Heart left ventricle (tissue), 16 donors: ENCODE results near the gene TOPBP1. TPM values are rescaled to one million over a fixed set of nuclear protein-coding genes. Genes with fewer than 3 reads are reported as not detected.

Experiments used
- ATAC-seq, 4 donors: fragments of 200-7000 bp; cut with Tn5 transposase; one replicate each; pipeline ENCODE4 v1.9.1; 2020 to 2022; ENCODE audit warnings: moderate library complexity in 4 of 4, mild to moderate bottlenecking in 3 of 4, moderate number of reproducible peaks in 1 of 4
- DNase-seq, 5 donors: peaks; one replicate each; pipeline ENCODE4 v3.0.0-alpha.2; 2020
- H3K27ac ChIP-seq, 12 donors: fragments of 200-600 bp; sonication (generic) in 4 of 12; one replicate each; pipeline versions ENCODE4 v1.5.0 to v1.8.0; 2016 to 2022; ENCODE audit warnings: mild to moderate bottlenecking in 2 of 12
- H3K27me3 ChIP-seq, 9 donors: fragments of 200-600 bp; sonication (generic) in 2 of 9; one replicate each; pipeline versions ENCODE4 v1.5.1 to v1.8.0; 2016 to 2022; ENCODE audit warnings: mild to moderate bottlenecking in 3 of 9
- H3K36me3 ChIP-seq, 9 donors: fragments of 200-600 bp; sonication (generic) in 2 of 9; one replicate each; pipeline versions ENCODE4 v1.5.0 to v1.8.0; 2018 to 2022; ENCODE audit warnings: mild to moderate bottlenecking in 2 of 9
- H3K4me1 ChIP-seq, 12 donors: fragments of 200-600 bp; sonication (generic) in 4 of 12; one replicate each; pipeline versions ENCODE4 v1.5.0 to v1.8.0; 2016 to 2022; ENCODE audit warnings: mild to moderate bottlenecking in 3 of 12
- H3K4me3 ChIP-seq, 12 donors: fragments of 200-600 bp; sonication (generic) in 4 of 12; one replicate each; pipeline versions ENCODE4 v1.5.0 to v1.8.0; 2017 to 2022; ENCODE audit warnings: mild to moderate bottlenecking in 9 of 12, moderate library complexity in 4 of 12
- H3K9me3 ChIP-seq, 12 donors: fragments of 200-600 bp; sonication (generic) in 4 of 12; one replicate each; pipeline versions ENCODE4 v1.5.0 to v1.8.0; 2016 to 2022; ENCODE audit warnings: mild to moderate bottlenecking in 1 of 12
- POLR2A ChIP-seq, 2 donors: fragments of 450-650 bp; IDR thresholded peaks; one replicate each; pipeline ENCODE4 v1.6.1; 2017; ENCODE audit warnings: antibody characterized with exemption in 2 of 2, mild to moderate bottlenecking in 2 of 2, moderate library complexity in 2 of 2
- WGBS, 4 donors: extraction: QIAGEN DNeasy Blood & Tissue Kit in 2 of 4; methylation state at CpG; one replicate each; pipeline versions ENCODE4 v1.1.5 to v1.1.7; 2013 to 2018; 5-methylcytosine and 5-hydroxymethylcytosine counted together
- intact Hi-C, 10 donors: fragments of 100-400 bp; cut with DNase I; formaldehyde crosslinking; loops; one replicate each; pipeline versions ENCODE4 v1.11.1 to v1.14.2; 2022
- polyA plus RNA-seq, 2 donors: library from polyadenylated mRNA; stranded (reverse); fragments of 200-250 nt; gene quantifications; one replicate each; pipeline ENCODE4 v1.2.3, GENCODE V29; 2013
- total RNA-seq, 9 donors: library from RNA; depleted of rRNA in 2 of 9; stranded (reverse); fragments of >200 nt in 2 of 9; fragmentation: NEBNext Ultra II Directional in 3 of 9; extraction: Animal tissue kit (Norgen Biotek cat#: 25700) in 3 of 9; gene quantifications; one replicate each; pipeline versions ENCODE4 v1.1.0 to v1.2.4, GENCODE V29; 2016 to 2023
- TF ChIP-seq, protein P1 (sequence below), 12 donors: fragments of 200-600 bp; sonication (generic) in 4 of 12; IDR thresholded peaks; one replicate each; pipeline versions ENCODE4 v1.5.0 to v1.8.0; 2018 to 2022; ENCODE audit warnings: antibody characterized with exemption in 12 of 12, mild to moderate bottlenecking in 5 of 12
- donor health status: ischemic (EF 13 %, LVEDD 7.1; RV severe dilation, severe dysfunction).
- donor health status: healthy with polysubstance abuse.
- donor health status: DM: no; HTN: yes; CAD: no.
- donor health status: DM: no; HTN: no; CAD: no.
- donor health status: ischemic (EF 25% LVEDD 6.9; RV normal size, moderate dysfunction).
- donor health status: ischemic (EF 25% LVEDD 5.7; RV mildly dilated, moderate dysfunction).
- donor health status: healthy.
- donor health status: DM: yes; HTN: yes; CAD: no.
- donor health status: ischemic (EF 35%, LVEDD 5.7; RV mildly dilated, moderate dysfunction).
- donor health status: nonischemic (EF 11% LVEDD 7.7; RV severe dilation, severe dysfunction).
- donor health status: DM: yes; HTN: yes; CAD: no.
- donor health status: PGD.
- donor health status: ischemic (EF 29% LVEDD 5.4; RV normal size, mild dysfunction).
- donor health status: nonischemic (EF 23%, LVEDD 6.1; RV moderate dilation, normal function).

The TOPBP1 gene
- total and polyA plus RNA-seq, 11 donors, result 2.6 to 18.3 (median 11.7) TPM

- 81 to 87% (median 83%) methylated on average over 3 of the region's 3 CpGs for WGBS, 4 donors
- intact Hi-C loops, result no loop called here
- DNase-seq, result no peak
- no peak for ATAC-seq
- H3K36me3 ChIP-seq, result no peaks in the 10 kb centered on the region
- no peaks in the 10 kb centered on the region for H3K27me3 ChIP-seq
- TF ChIP-seq POLR2A (IDR thresholded peaks at IDR 0.05), result no peak
- TF ChIP-seq, protein P1, sequence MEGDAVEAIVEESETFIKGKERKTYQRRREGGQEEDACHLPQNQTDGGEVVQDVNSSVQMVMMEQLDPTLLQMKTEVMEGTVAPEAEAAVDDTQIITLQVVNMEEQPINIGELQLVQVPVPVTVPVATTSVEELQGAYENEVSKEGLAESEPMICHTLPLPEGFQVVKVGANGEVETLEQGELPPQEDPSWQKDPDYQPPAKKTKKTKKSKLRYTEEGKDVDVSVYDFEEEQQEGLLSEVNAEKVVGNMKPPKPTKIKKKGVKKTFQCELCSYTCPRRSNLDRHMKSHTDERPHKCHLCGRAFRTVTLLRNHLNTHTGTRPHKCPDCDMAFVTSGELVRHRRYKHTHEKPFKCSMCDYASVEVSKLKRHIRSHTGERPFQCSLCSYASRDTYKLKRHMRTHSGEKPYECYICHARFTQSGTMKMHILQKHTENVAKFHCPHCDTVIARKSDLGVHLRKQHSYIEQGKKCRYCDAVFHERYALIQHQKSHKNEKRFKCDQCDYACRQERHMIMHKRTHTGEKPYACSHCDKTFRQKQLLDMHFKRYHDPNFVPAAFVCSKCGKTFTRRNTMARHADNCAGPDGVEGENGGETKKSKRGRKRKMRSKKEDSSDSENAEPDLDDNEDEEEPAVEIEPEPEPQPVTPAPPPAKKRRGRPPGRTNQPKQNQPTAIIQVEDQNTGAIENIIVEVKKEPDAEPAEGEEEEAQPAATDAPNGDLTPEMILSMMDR (IDR thresholded peaks at IDR 0.05), result no peak
- no peak overlapping the region for H3K27ac ChIP-seq
- H3K4me3 ChIP-seq, result no peak overlapping the region
- H3K9me3 ChIP-seq, result peaks cover 0 to 3% (median 0%) of the 10 kb centered on the region in 12 donors
- H3K4me1 ChIP-seq, result no peaks in the 10 kb centered on the region
Observed at GRCh38 chr3:133699903-133700302, 38.2 kb upstream of the TOPBP1 start.

DNA sequence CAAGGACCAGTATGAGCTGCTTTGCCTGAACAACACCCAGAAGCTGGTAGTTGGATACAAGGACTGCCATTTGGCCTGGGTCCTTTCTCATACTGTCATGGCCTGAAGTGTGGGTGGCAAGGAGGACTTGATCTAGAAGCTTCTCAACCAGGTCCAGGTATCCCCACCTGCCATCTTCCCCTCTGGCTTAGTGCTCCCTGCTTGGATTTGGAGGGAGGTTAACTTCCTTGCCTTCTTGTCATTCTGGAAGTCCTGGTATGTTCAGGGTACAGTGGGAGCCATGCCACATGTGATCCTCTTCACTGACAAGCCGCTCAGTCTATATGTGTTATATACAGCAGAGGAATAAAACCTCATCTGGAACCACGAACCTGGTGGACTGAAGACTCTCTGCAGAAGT, 37.7 kb upstream of the TOPBP1 start:
- peaks cover 0 to 3% (median 0%) of the 10 kb centered on the region in 12 donors for H3K9me3 ChIP-seq
- DNase-seq (no peak), ATAC-seq (no peak)
- no peak for TF ChIP-seq POLR2A (IDR thresholded peaks at IDR 0.05)
- TF ChIP-seq, protein P1 (IDR thresholded peaks at IDR 0.05), result no peak
- intact Hi-C loops, result no loop called here
- no peak overlapping the region for H3K27ac ChIP-seq
- H3K4me3 ChIP-seq, result no peak overlapping the region
- no peaks in the 10 kb centered on the region for H3K36me3 ChIP-seq
- H3K4me1 ChIP-seq, result no peaks in the 10 kb centered on the region
- no peaks in the 10 kb centered on the region for H3K27me3 ChIP-seq
- 65 to 75% (median 69%) methylated on average over 2 of the region's 2 CpGs for WGBS, 4 donors

- Histone ChIP-seq H3K4me3 (no peak overlapping the region), H3K4me1 (no peaks in the 10 kb centered on the region), H3K36me3 (no peaks in the 10 kb centered on the region), H3K27ac (no peak overlapping the region), H3K9me3 (peaks cover 0 to 3% (median 0%) of the 10 kb centered on the region in 12 donors), H3K27me3 (no peaks in the 10 kb centered on the region)
- no peak for DNase-seq
- intact Hi-C loops, result no loop called here
- ATAC-seq, result no peak
- TF ChIP-seq, protein P1 (IDR thresholded peaks at IDR 0.05), result no peak
- TF ChIP-seq POLR2A (IDR thresholded peaks at IDR 0.05), result no peak
- WGBS, 4 donors, result 79 to 85% (median 82%) methylated on average over 2 of the region's 2 CpGs
Observed at GRCh38 chr3:133697960-133698359, 36.2 kb upstream of the TOPBP1 start.

GRCh38 chr3:133695560-133696171, 33.9 kb upstream of the TOPBP1 start:
- no peak overlapping the region for H3K4me3 ChIP-seq
- ATAC-seq, result no peak
- intact Hi-C loops, result no loop called here
- DNase-seq, result no peak
- peaks cover 0 to 3% (median 0%) of the 10 kb centered on the region in 12 donors for H3K9me3 ChIP-seq
- 81 to 87% (median 82%) methylated on average over 3 of the region's 3 CpGs for WGBS, 4 donors
- H3K4me1 ChIP-seq, result no peaks in the 10 kb centered on the region
- no peaks in the 10 kb centered on the region for H3K27me3 ChIP-seq
- TF ChIP-seq, protein P1 (IDR thresholded peaks at IDR 0.05), result no peak
- TF ChIP-seq POLR2A (IDR thresholded peaks at IDR 0.05), result no peak
- no peaks in the 10 kb centered on the region for H3K36me3 ChIP-seq
- H3K27ac ChIP-seq, result no peak overlapping the region
